Measurements from ENCODE around the gene FSTL1.

Gene FSTL1

GRCh38 chr3:120348991-120349854 lies 101.6 kb downstream of the FSTL1 start, which contains the start of gene LRRC58:
Gene LRRC58, minus strand, starts transcription at chr3:120349354. Its CDS starts 111 bp downstream, at chr3:120349243.
- peak; percentile 60 for DNase-seq

DNA sequence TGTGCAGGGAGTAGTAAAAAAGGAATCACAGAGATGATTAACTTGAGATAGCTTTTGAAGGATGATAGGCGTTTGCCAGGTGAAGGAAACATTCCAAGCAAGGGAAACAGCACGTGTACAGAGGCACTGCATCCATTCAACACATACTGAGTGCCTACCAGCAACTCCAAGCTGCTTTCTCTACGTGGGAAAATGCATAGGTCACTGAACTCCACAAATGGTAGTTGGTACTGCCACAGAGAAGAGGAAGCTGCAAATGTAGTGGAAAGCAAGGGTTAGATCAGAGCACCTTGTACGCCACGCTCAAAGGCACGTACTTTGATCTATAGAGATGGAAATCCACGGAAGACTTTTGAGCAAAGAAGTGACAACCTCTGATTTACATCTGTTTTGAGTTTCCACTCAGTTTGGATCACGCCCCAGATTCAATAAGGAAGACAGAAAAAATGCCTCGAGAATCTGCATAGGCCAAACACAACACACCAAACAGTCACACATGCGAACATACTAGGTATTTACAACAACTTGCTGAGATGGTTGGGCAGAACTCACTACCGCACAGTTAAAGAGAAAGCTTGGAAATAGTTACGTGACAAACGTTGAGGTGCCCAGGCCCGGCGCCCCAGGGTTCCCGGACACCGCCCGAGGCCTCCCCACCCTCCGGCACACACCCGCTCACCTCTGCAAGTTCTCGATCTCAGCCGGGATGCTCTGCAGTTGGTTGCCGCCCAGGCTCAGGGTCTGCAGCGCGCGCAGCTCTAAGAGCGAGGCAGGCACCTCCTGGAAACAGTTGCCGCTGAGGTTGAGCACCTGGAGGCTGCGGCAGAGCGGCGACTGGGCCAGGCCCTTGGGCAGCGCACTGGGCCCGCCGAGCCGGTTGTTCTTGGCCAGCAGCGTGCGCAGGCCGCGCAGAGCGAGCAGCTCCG lies 102.5 kb downstream of the FSTL1 start:
- no peak for DNase-seq

DNA sequence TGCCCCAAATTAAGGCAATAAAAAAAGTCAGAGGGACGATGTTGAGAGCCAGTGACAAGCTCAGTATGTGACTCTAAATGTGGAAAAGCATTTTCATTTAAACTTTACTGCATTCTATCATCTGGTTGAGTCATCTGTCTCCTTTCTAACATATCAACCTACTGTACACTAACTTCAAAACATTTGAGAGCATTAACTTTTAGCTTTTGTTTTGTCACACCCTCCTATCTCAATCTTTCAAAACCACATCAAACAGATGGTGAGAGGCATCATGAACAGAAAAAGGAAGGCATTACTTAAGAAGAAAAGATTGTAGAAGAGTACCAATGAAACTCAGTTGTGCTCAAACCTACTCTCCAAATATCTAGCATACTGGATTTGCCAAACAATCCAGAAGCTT lies 106.4 kb downstream of the FSTL1 start:
- DNase-seq, result no peak

All from SIG-M5 (cell line).